CD14-positive monocyte (primary cell): ENCODE measurements around the gene ZNF22. TPM values are rescaled to one million over a fixed set of nuclear protein-coding genes. Genes with fewer than 3 reads are reported as not detected.

Experiments used
- DNase-seq, 3 donors: peaks; one replicate each; pipeline ENCODE4 v3.0.0-alpha.2; 2011 to 2022
- H2AFZ ChIP-seq: 2 replicates; pipeline ENCODE4 v1.6.0; 2012; ENCODE audit warnings: mild to moderate bottlenecking, low read depth, low read length, inconsistent platforms; ENCODE audit not compliant: insufficient read depth, poor library complexity, severe bottlenecking
- H3K27ac ChIP-seq, 2 donors: 1 replicate in 1 of 2; 2 replicates in 1 of 2; pipeline ENCODE4 v1.5.1; 2012 to 2013; ENCODE audit warnings: low read length in 2 of 2, control low read depth in 1 of 2, inconsistent platforms in 1 of 2, low read depth in 1 of 2, mild to moderate bottlenecking in 1 of 2
- H3K27me3 ChIP-seq, 2 donors: one replicate each; pipeline versions ENCODE4 v1.6.0 to v1.6.1; 2011 to 2013; ENCODE audit warnings: low read length in 2 of 2; ENCODE audit not compliant: control insufficient read depth in 2 of 2, insufficient read depth in 2 of 2
- H3K36me3 ChIP-seq, 2 donors: replicated peaks in 1 of 2; 1 replicate in 1 of 2; 2 replicates in 1 of 2; pipeline versions ENCODE4 v1.5.1 to v1.6.1; 2012 to 2013; ENCODE audit warnings: low read length in 2 of 2, control low read depth in 1 of 2, inconsistent platforms in 1 of 2, mild to moderate bottlenecking in 1 of 2; ENCODE audit not compliant: insufficient read depth in 2 of 2, control insufficient read depth in 1 of 2
- H3K4me1 ChIP-seq, 2 donors: 1 replicate in 1 of 2; 2 replicates in 1 of 2; pipeline versions ENCODE4 v1.5.1 to v1.6.1; 2012 to 2013; ENCODE audit warnings: low read length in 2 of 2, control low read depth in 1 of 2, inconsistent platforms in 1 of 2, mild to moderate bottlenecking in 1 of 2, moderate library complexity in 1 of 2; ENCODE audit not compliant: insufficient read depth in 2 of 2, control insufficient read depth in 1 of 2
- H3K4me2 ChIP-seq: replicated peaks from 2 replicates; pipeline ENCODE3; 2012; ENCODE audit warnings: low read length, moderate library complexity, mild to moderate bottlenecking; ENCODE audit not compliant: poor library complexity, severe bottlenecking; ENCODE audit errors: extremely low read depth
- H3K4me3 ChIP-seq, 3 experiments: fragments of 200-600 bp in 1 of 3; sonication (generic) in 1 of 3; replicated peaks in 1 of 3; 1 replicate in 2 of 3; 2 replicates in 1 of 3; pipeline ENCODE4 v1.5.1; 2011 to 2013; ENCODE audit warnings: low read length in 3 of 3, mild to moderate bottlenecking in 3 of 3, control low read depth in 2 of 3, low read depth in 2 of 3, inconsistent platforms in 1 of 3, moderate library complexity in 1 of 3
- H3K79me2 ChIP-seq: 2 replicates; pipeline ENCODE4 v1.6.0; 2012; ENCODE audit warnings: mild to moderate bottlenecking, control low read depth, inconsistent platforms, low read length, moderate library complexity; ENCODE audit not compliant: insufficient read depth
- H3K9ac ChIP-seq: 2 replicates; pipeline ENCODE4 v1.6.0; 2017; ENCODE audit warnings: low read length, mild to moderate bottlenecking; ENCODE audit not compliant: insufficient read depth, poor library complexity, severe bottlenecking
- H3K9me3 ChIP-seq, 2 donors: replicated peaks in 1 of 2; 1 replicate in 1 of 2; 2 replicates in 1 of 2; pipeline versions ENCODE4 v1.5.1 to v1.6.1; 2012 to 2013; ENCODE audit warnings: low read length in 2 of 2, control low read depth in 1 of 2; ENCODE audit not compliant: control insufficient read depth in 1 of 2, insufficient read depth in 1 of 2
- H4K20me1 ChIP-seq: 2 replicates; pipeline ENCODE4 v1.6.0; 2012; ENCODE audit warnings: mild to moderate bottlenecking, low read length, control low read depth, moderate library complexity; ENCODE audit not compliant: insufficient read depth
- H3K27ac Mint-ChIP-seq, 7 donors: one replicate each; pipeline ENCODE4 v1.8.0; 2020; ENCODE audit warnings: mild to moderate bottlenecking in 7 of 7, mixed read lengths in 7 of 7, moderate library complexity in 6 of 7, inconsistent platforms in 2 of 7
- H3K27me3 Mint-ChIP-seq, 3 donors: one replicate each; pipeline ENCODE4 v1.8.0; 2021 to 2022; ENCODE audit warnings: low read depth in 3 of 3, mild to moderate bottlenecking in 3 of 3, mixed read lengths in 3 of 3, moderate library complexity in 3 of 3, inconsistent platforms in 1 of 3
- H3K36me3 Mint-ChIP-seq, 2 donors: one replicate each; pipeline ENCODE4 v1.8.0; 2020; ENCODE audit warnings: mixed read lengths in 2 of 2, inconsistent platforms in 1 of 2, mild to moderate bottlenecking in 1 of 2
- H3K4me1 Mint-ChIP-seq: one replicate; pipeline ENCODE4 v1.8.0; 2020; ENCODE audit warnings: mild to moderate bottlenecking, mixed read lengths
- H3K4me3 Mint-ChIP-seq, 2 donors: one replicate each; pipeline ENCODE4 v1.8.0; 2020; ENCODE audit warnings: mild to moderate bottlenecking in 2 of 2, mixed read lengths in 2 of 2, moderate library complexity in 1 of 2
- H3K9me3 Mint-ChIP-seq, 7 donors: one replicate each; pipeline ENCODE4 v1.8.0; 2020 to 2022; ENCODE audit warnings: mixed read lengths in 7 of 7, mild to moderate bottlenecking in 6 of 7, moderate library complexity in 6 of 7, inconsistent platforms in 2 of 7
- CTCF ChIP-seq: fragments of 200-600 bp; IDR thresholded peaks from one replicate; pipeline ENCODE4 v1.8.0; 2022; ENCODE audit warnings: antibody characterized with exemption, mild to moderate bottlenecking
- WGBS: methylation state at CpG from one replicate; pipeline ENCODE4 v1.1.5; 2013; ENCODE audit warnings: missing lambda C conversion rate; ENCODE audit not compliant: insufficient coverage; 5-methylcytosine and 5-hydroxymethylcytosine counted together
- intact Hi-C, 2 donors: fragments of 100-400 bp; cut with micrococcal nuclease; formaldehyde crosslinking; loops; one replicate each; pipeline versions ENCODE4 v1.15.0 to v1.15.1; 2023
- polyA plus RNA-seq, 3 donors: library from polyadenylated mRNA; depleted of rRNA in 1 of 3; unstranded in 2 of 3; stranded (reverse) in 1 of 3; fragments of 300-500 nt in 2 of 3; fragments of >200 nt in 1 of 3; fragmentation: Illumina TruSeq in 2 of 3; gene quantifications; 1 replicate in 2 of 3; 2 replicates in 1 of 3; pipeline ENCODE4 v1.2.3, GENCODE V29; 2012 to 2021

Gene ZNF22
- polyA plus RNA-seq, 3 donors, result 4.1 to 14.6 (median 10.4) TPM

- no peak for DNase-seq
- Histone ChIP-seq H3K27ac (peak overlapping the region; percentile 17 to 81), H3K4me2 (peak overlapping the region; percentile 99), H3K79me2 (peaks cover 74% of the 10 kb centered on the region), H3K4me1 (peaks cover 98 to 100% of the 10 kb centered on the region in 2 donors), H3K9ac (no peak overlapping the region), H4K20me1 (peaks cover 16% of the 10 kb centered on the region), H3K36me3 (peaks cover 41% of the 10 kb centered on the region in 2 donors), H3K4me3 (peak overlapping the region in 1 of 3 experiments; percentile 96), H3K27me3 (no peaks in the 10 kb centered on the region), H3K9me3 (no peaks in the 10 kb centered on the region), H2AFZ (no peak overlapping the region)
- Mint-ChIP-seq H3K4me3 (peak overlapping the region in 1 of 2 donors; percentile 41), H3K27me3 (no peaks in the 10 kb centered on the region), H3K9me3 (peaks cover 0 to 3% (median 0%) of the 10 kb centered on the region in 7 donors), H3K36me3 (peaks cover 47 to 61% of the 10 kb centered on the region in 2 donors), H3K4me1 (peaks cover 97% of the 10 kb centered on the region), H3K27ac (peak overlapping the region in 6 of 7 donors; percentile 63 to 97 (median 92))
- TF ChIP-seq CTCF, result no peak
- WGBS, result 96% methylated on average over 3 of the region's 9 CpGs
- intact Hi-C loops, result loop anchor here in 1 of 2 donors (10.0 kb wide), 2 partner anchors 405 to 1055 kb away; partner anchors contain the start of gene ALOX5
Observed at GRCh38 chr10:44969854-44970253, 30.9 kb upstream of the ZNF22 start.

- Histone ChIP-seq H3K4me1 (peaks cover 91 to 98% of the 10 kb centered on the region in 2 donors), H3K9me3 (no peaks in the 10 kb centered on the region), H3K79me2 (peaks cover 72% of the 10 kb centered on the region), H3K4me2 (peak overlapping the region; percentile 58), H3K36me3 (peaks cover 41 to 45% of the 10 kb centered on the region in 2 donors), H4K20me1 (peaks cover 10% of the 10 kb centered on the region), H3K27ac (peak overlapping the region; percentile 73 to 81), H3K4me3 (peak overlapping the region in 1 of 3 experiments; percentile 55), H3K9ac (peak overlapping the region; percentile 9), H3K27me3 (no peaks in the 10 kb centered on the region), H2AFZ (no peak overlapping the region)
- Mint-ChIP-seq H3K9me3 (peaks cover 0 to 3% (median 0%) of the 10 kb centered on the region in 7 donors), H3K27ac (peak overlapping the region; percentile 80 to 92 (median 84)), H3K36me3 (peaks cover 42 to 55% of the 10 kb centered on the region in 2 donors), H3K27me3 (no peaks in the 10 kb centered on the region), H3K4me3 (peak overlapping the region in 1 of 2 donors; percentile 55), H3K4me1 (peaks cover 91% of the 10 kb centered on the region)
- no peak for TF ChIP-seq CTCF
- no peak for DNase-seq
- intact Hi-C loops, result no loop called here
- WGBS, result 90% methylated on average over 4 of the region's 8 CpGs
Observed at GRCh38 chr10:44970812-44971395, 29.8 kb upstream of the ZNF22 start.
